ENCODE results near the gene TBATA.

Gene TBATA

DNA sequence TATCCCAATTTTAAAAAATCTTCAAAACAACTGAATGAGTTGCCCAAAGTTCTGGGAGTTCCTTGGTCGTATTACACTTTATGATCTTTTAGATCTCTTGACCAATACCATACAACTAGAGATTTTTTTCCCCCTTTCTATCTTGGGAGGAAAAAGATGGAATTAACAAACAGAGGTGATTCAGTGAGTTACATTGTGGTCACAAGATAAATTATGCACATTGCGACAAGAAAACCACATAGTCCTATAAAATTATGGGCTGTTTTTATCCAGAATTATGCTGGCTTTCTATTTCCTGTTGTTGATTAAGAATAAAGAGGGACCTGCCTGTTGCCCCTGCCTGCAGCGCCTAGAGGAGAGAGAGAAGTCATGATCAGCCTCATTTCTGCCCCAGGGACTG, 22.4 kb upstream of the TBATA start:
- no peak overlapping the region for H2BK120ac ChIP-seq (ENCODE audit: low read depth, low read length)
- H2BK5ac ChIP-seq (ENCODE audit: low read depth, low read length, poor library complexity, severe bottlenecking): no peak overlapping the region
- no peak overlapping the region for H3K9ac ChIP-seq (ENCODE audit: low read length)
- no peak overlapping the region for H2AFZ ChIP-seq (ENCODE audit: low read depth, low read length)
- no peaks in the 10 kb centered on the region for H3K9me3 ChIP-seq (ENCODE audit: control insufficient read depth, low read length)
- no peak overlapping the region for H2AK5ac ChIP-seq (ENCODE audit: low read length, severe bottlenecking)
- no peak overlapping the region for H3K14ac ChIP-seq (ENCODE audit: low read length in 2 of 2)
- no peak overlapping the region for H4K91ac ChIP-seq (ENCODE audit: low read length)
- H3K36me3 ChIP-seq (ENCODE audit: control insufficient read depth in 1 of 2, insufficient read depth in 2 of 2, low read depth in 1 of 2, low read length in 2 of 2): no peaks in the 10 kb centered on the region
- H3K27ac ChIP-seq (ENCODE audit: low read length, poor library complexity, severe bottlenecking): no peak overlapping the region
- no peak overlapping the region for H3K4me2 ChIP-seq (ENCODE audit: low read length, poor library complexity, severe bottlenecking)
- H3K4ac ChIP-seq (ENCODE audit: low read depth in 1 of 2, low read length in 2 of 2): no peak overlapping the region
- H4K8ac ChIP-seq (ENCODE audit: low read length): no peak overlapping the region
- H3K79me1 ChIP-seq (replicated peaks; ENCODE audit: low read length, poor library complexity, severe bottlenecking): no peaks in the 10 kb centered on the region
- no peak overlapping the region for H3K4me3 ChIP-seq (ENCODE audit: insufficient read depth in 1 of 2, low read depth in 1 of 2, low read length in 2 of 2)
- WGBS: 100% methylated on average over 2 of the region's 3 CpGs
- peaks cover 5 to 8% of the 10 kb centered on the region in 2 experiments for H3K27me3 ChIP-seq (ENCODE audit: control insufficient read depth in 1 of 2, insufficient read depth in 1 of 2, low read length in 2 of 2)
- H3K18ac ChIP-seq (ENCODE audit: low read depth in 1 of 2, low read length in 2 of 2): no peak overlapping the region
- DNase-seq: no peak
- no peak overlapping the region for H3K23ac ChIP-seq (ENCODE audit: low read length in 2 of 2)
- H2BK12ac ChIP-seq (ENCODE audit: low read length in 2 of 2): no peak overlapping the region
- H3K4me1 ChIP-seq (ENCODE audit: control insufficient read depth, insufficient read depth, low read depth, low read length): peaks cover 8% of the 10 kb centered on the region
- H2BK15ac ChIP-seq (ENCODE audit: low read depth, poor library complexity, severe bottlenecking): no peak overlapping the region

DNA sequence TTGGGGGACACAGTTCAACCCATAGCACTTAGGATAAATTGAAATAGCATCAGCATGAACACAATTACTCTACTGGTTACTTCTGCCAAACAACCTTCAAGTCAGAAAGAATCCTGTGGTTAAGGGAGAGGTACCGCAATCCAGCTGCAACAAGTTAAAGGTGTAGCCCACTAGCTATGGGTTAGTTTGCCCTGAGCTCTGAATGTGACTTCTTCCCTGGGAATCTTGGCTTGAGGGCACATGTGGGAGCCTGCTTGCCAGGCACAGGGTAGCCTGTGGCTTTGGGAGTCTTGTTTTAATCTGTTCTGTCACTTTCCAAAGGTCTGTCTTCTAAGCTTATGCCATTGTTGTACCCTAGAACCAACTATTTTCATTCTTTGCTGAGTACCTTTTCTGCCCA, 21.7 kb upstream of the TBATA start:
- no peak overlapping the region for H2BK5ac ChIP-seq (ENCODE audit: low read depth, low read length, poor library complexity, severe bottlenecking)
- no peak overlapping the region for H3K4me2 ChIP-seq (ENCODE audit: low read length, poor library complexity, severe bottlenecking)
- no peak overlapping the region for H4K8ac ChIP-seq (ENCODE audit: low read length)
- no peak overlapping the region for H3K4ac ChIP-seq (ENCODE audit: low read depth in 1 of 2, low read length in 2 of 2)
- no peak overlapping the region for H2AFZ ChIP-seq (ENCODE audit: low read depth, low read length)
- no peak overlapping the region for H3K14ac ChIP-seq (ENCODE audit: low read length in 2 of 2)
- no peak overlapping the region for H2BK15ac ChIP-seq (ENCODE audit: low read depth, poor library complexity, severe bottlenecking)
- no peaks in the 10 kb centered on the region for H3K79me1 ChIP-seq (replicated peaks; ENCODE audit: low read length, poor library complexity, severe bottlenecking)
- no peaks in the 10 kb centered on the region for H3K36me3 ChIP-seq (ENCODE audit: control insufficient read depth in 1 of 2, insufficient read depth in 2 of 2, low read depth in 1 of 2, low read length in 2 of 2)
- peaks cover 4 to 6% of the 10 kb centered on the region in 2 experiments for H3K27me3 ChIP-seq (ENCODE audit: control insufficient read depth in 1 of 2, insufficient read depth in 1 of 2, low read length in 2 of 2)
- H3K9me3 ChIP-seq (ENCODE audit: control insufficient read depth, low read length): no peaks in the 10 kb centered on the region
- WGBS: 100% methylated on average over 1 of the region's 1 CpG
- H2BK120ac ChIP-seq (ENCODE audit: low read depth, low read length): no peak overlapping the region
- H3K27ac ChIP-seq (ENCODE audit: low read length, poor library complexity, severe bottlenecking): no peak overlapping the region
- H3K4me1 ChIP-seq (ENCODE audit: control insufficient read depth, insufficient read depth, low read depth, low read length): peaks cover 8% of the 10 kb centered on the region
- H3K23ac ChIP-seq (ENCODE audit: low read length in 2 of 2): no peak overlapping the region
- H3K18ac ChIP-seq (ENCODE audit: low read depth in 1 of 2, low read length in 2 of 2): no peak overlapping the region
- no peak overlapping the region for H2AK5ac ChIP-seq (ENCODE audit: low read length, severe bottlenecking)
- no peak overlapping the region for H4K91ac ChIP-seq (ENCODE audit: low read length)
- no peak overlapping the region for H3K4me3 ChIP-seq (ENCODE audit: insufficient read depth in 1 of 2, low read depth in 1 of 2, low read length in 2 of 2)
- no peak overlapping the region for H2BK12ac ChIP-seq (ENCODE audit: low read length in 2 of 2)
- DNase-seq: no peak
- H3K9ac ChIP-seq (ENCODE audit: low read length): no peak overlapping the region

GRCh38 chr10:70805619-70806215, 20.5 kb upstream of the TBATA start:
- no peak overlapping the region for H4K8ac ChIP-seq (ENCODE audit: low read length)
- H4K91ac ChIP-seq (ENCODE audit: low read length): no peak overlapping the region
- H3K14ac ChIP-seq (ENCODE audit: low read length in 2 of 2): peak overlapping the region in 1 of 2 experiments; percentile 23
- H3K4ac ChIP-seq (ENCODE audit: low read depth in 1 of 2, low read length in 2 of 2): no peak overlapping the region
- no peak overlapping the region for H3K27ac ChIP-seq (ENCODE audit: low read length, poor library complexity, severe bottlenecking)
- H2AK5ac ChIP-seq (ENCODE audit: low read length, severe bottlenecking): no peak overlapping the region
- no peaks in the 10 kb centered on the region for H3K36me3 ChIP-seq (ENCODE audit: control insufficient read depth in 1 of 2, insufficient read depth in 2 of 2, low read depth in 1 of 2, low read length in 2 of 2)
- H3K79me1 ChIP-seq (replicated peaks; ENCODE audit: low read length, poor library complexity, severe bottlenecking): no peaks in the 10 kb centered on the region
- no peaks in the 10 kb centered on the region for H3K9me3 ChIP-seq (ENCODE audit: control insufficient read depth, low read length)
- H2AFZ ChIP-seq (ENCODE audit: low read depth, low read length): no peak overlapping the region
- peaks cover 4 to 6% of the 10 kb centered on the region in 2 experiments for H3K27me3 ChIP-seq (ENCODE audit: control insufficient read depth in 1 of 2, insufficient read depth in 1 of 2, low read length in 2 of 2)
- H3K23ac ChIP-seq (ENCODE audit: low read length in 2 of 2): no peak overlapping the region
- DNase-seq: no peak
- no peak overlapping the region for H2BK5ac ChIP-seq (ENCODE audit: low read depth, low read length, poor library complexity, severe bottlenecking)
- H2BK120ac ChIP-seq (ENCODE audit: low read depth, low read length): no peak overlapping the region
- no peak overlapping the region for H3K4me3 ChIP-seq (ENCODE audit: insufficient read depth in 1 of 2, low read depth in 1 of 2, low read length in 2 of 2)
- H3K4me1 ChIP-seq (ENCODE audit: control insufficient read depth, insufficient read depth, low read depth, low read length): peaks cover 8% of the 10 kb centered on the region
- H2BK12ac ChIP-seq (ENCODE audit: low read length in 2 of 2): no peak overlapping the region
- H2BK15ac ChIP-seq (ENCODE audit: low read depth, poor library complexity, severe bottlenecking): no peak overlapping the region
- H3K18ac ChIP-seq (ENCODE audit: low read depth in 1 of 2, low read length in 2 of 2): no peak overlapping the region
- H3K9ac ChIP-seq (ENCODE audit: low read length): no peak overlapping the region
- 93% methylated on average over 3 of the region's 3 CpGs for WGBS
- no peak overlapping the region for H3K4me2 ChIP-seq (ENCODE audit: low read length, poor library complexity, severe bottlenecking)

DNA sequence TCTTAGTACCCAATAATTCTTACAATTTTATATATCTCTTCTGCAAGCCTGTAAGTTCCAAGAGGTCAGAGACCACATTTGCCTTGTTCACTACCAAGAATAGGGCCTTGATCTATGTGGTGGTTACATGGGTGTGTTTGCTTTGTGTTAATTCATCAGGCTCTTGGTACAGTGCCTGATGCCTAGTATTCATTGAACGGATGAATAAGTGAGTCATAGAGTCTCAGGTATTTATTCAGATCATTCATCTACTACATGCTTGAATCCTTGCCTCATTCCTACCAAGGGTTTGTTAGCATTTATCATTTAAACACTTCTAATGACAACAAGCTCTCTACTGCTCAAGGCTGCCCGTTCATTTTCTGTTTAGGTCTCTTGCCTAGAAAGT, 19.2 kb upstream of the TBATA start:
- Histone ChIP-seq H3K14ac (ENCODE audit: low read length in 2 of 2) (no peak overlapping the region), H2BK120ac (ENCODE audit: low read depth, low read length) (no peak overlapping the region), H3K23ac (ENCODE audit: low read length in 2 of 2) (no peak overlapping the region), H2AFZ (ENCODE audit: low read depth, low read length) (no peak overlapping the region), H4K8ac (ENCODE audit: low read length) (no peak overlapping the region), H2BK5ac (ENCODE audit: low read depth, low read length, poor library complexity, severe bottlenecking) (no peak overlapping the region), H2BK12ac (ENCODE audit: low read length in 2 of 2) (no peak overlapping the region), H4K91ac (ENCODE audit: low read length) (no peak overlapping the region), H3K4me1 (ENCODE audit: control insufficient read depth, insufficient read depth, low read depth, low read length) (peaks cover 5% of the 10 kb centered on the region), H3K18ac (ENCODE audit: low read depth in 1 of 2, low read length in 2 of 2) (no peak overlapping the region), H2AK5ac (ENCODE audit: low read length, severe bottlenecking) (no peak overlapping the region), H3K9me3 (ENCODE audit: control insufficient read depth, low read length) (no peaks in the 10 kb centered on the region), H3K79me1 (replicated peaks; ENCODE audit: low read length, poor library complexity, severe bottlenecking) (no peaks in the 10 kb centered on the region), H3K4me3 (ENCODE audit: insufficient read depth in 1 of 2, low read depth in 1 of 2, low read length in 2 of 2) (no peak overlapping the region), H3K36me3 (ENCODE audit: control insufficient read depth in 1 of 2, insufficient read depth in 2 of 2, low read depth in 1 of 2, low read length in 2 of 2) (no peaks in the 10 kb centered on the region), H3K4me2 (ENCODE audit: low read length, poor library complexity, severe bottlenecking) (no peak overlapping the region), H3K9ac (ENCODE audit: low read length) (no peak overlapping the region), H3K27ac (ENCODE audit: low read length, poor library complexity, severe bottlenecking) (no peak overlapping the region), H3K27me3 (ENCODE audit: control insufficient read depth in 1 of 2, insufficient read depth in 1 of 2, low read length in 2 of 2) (peaks cover 10 to 12% of the 10 kb centered on the region in 2 experiments), H2BK15ac (ENCODE audit: low read depth, poor library complexity, severe bottlenecking) (no peak overlapping the region), H3K4ac (ENCODE audit: low read depth in 1 of 2, low read length in 2 of 2) (no peak overlapping the region)
- WGBS: 79% methylated on average over 2 of the region's 2 CpGs
- no peak for DNase-seq

All from mesenchymal stem cell (in vitro differentiated cells and primary cell).